ENCODE measurements around the gene PLEKHJ1.

DNA sequence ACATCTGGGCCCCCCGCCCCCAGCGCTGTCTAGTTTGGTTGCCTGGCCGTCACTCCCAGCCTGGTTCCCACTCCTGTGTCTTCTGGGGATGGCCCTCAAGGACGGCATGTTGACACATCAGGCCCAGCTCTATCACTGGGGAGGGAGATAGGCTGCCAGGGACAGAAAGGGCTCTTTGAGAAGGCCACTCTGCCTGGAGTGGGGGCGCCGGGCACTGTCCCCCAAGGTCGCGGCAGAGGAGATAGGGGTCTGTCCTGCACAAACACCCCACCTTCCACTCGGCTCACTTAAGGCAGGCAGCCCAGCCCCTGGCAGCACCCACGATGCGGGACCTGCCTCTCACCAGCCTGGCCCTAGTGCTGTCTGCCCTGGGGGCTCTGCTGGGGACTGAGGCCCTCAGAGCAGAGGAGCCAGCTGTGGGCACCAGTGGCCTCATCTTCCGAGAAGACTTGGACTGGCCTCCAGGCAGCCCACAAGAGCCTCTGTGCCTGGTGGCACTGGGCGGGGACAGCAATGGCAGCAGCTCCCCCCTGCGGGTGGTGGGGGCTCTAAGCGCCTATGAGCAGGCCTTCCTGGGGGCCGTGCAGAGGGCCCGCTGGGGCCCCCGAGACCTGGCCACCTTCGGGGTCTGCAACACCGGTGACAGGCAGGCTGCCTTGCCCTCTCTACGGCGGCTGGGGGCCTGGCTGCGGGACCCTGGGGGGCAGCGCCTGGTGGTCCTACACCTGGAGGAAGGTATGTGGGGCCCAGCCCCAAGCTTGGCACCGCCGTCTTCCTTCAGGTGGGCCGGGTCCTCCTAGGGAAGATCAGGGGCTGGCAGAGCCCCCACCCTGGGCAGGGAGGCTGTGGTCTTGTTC lies 13.1 kb upstream of the PLEKHJ1 start, which contains the start of gene AMH:
- TF ChIP-seq CTCF (IDR thresholded peaks at IDR 0.05) (no peak), POLR2AphosphoS5 (IDR thresholded peaks at IDR 0.05) (no peak), EP300 (IDR thresholded peaks at IDR 0.05) (no peak)
